Stimulated activated effector memory CD8-positive, alpha-beta T cell treated with anti-CD3 and anti-CD28 coated beads, Interleukin-12 subunit alpha, Interleukin-12 subunit beta, amount 100 ng/mL, for 72 hours (primary cell): ENCODE measurements around the gene TACC2.

Experiments used
- ATAC-seq: fragments of 150-1000 bp; cut with Tn5 transposase; 2 replicates; pipeline ENCODE4 v1.10.0; 2021
- DNase-seq, 2 donors: peaks; one replicate each; pipeline ENCODE4 v3.0.0; 2021 to 2022; ENCODE audit warnings: low spot score in 2 of 2
- H3K27ac Mint-ChIP-seq: one replicate; pipeline ENCODE4 v1.8.0; 2022; ENCODE audit warnings: mild to moderate bottlenecking, mixed read lengths
- H3K36me3 Mint-ChIP-seq: one replicate; pipeline ENCODE4 v1.8.0; 2022; ENCODE audit warnings: mild to moderate bottlenecking, mixed read lengths
- H3K4me1 Mint-ChIP-seq: one replicate; pipeline ENCODE4 v1.8.0; 2022; ENCODE audit warnings: mixed read lengths
- H3K4me3 Mint-ChIP-seq: one replicate; pipeline ENCODE4 v1.8.0; 2022; ENCODE audit warnings: mild to moderate bottlenecking, mixed read lengths
- H3K9me3 Mint-ChIP-seq: one replicate; pipeline ENCODE4 v1.8.0; 2022; ENCODE audit warnings: mixed read lengths

Gene TACC2

DNA sequence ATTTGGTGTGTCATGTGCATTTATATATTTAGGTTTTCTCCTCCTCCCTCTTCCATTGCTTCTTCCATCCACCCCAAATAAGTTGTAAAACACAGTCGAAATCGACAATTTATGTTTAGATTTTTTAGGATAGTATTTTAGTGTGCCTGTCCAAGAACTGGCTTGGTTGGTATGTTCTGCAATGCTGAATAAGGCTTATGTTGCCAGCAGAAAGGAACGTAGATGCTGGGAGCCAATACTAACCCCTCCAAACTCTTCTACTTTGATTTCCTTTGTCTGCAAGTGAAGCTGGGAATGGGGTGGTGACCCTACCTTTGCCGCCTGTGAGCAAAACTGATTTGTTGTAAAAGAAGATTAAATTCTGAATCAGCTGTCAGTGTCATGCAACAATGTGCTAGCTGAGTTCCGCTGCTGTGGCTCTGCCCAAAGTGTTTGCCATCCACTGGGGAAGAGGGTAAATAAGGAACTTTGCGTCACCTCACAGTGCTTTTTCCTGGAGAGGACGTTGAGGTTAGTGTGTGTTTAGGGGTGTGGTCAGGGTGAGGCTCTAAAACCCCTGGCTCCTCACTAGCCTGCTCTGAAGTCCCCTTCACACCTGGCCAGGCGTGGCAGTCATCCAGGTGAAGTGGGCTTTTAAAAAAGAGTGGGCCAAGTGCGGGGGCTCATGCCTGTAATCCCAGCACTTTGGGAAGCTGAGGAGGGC is 44.4 kb downstream of the TACC2 start:
- no peak for DNase-seq
- no peak for ATAC-seq
- Mint-ChIP-seq H3K4me1 (no peaks in the 10 kb centered on the region), H3K9me3 (no peaks in the 10 kb centered on the region), H3K36me3 (no peaks in the 10 kb centered on the region), H3K27ac (no peak overlapping the region), H3K4me3 (no peak overlapping the region)

- ATAC-seq = no peak
- no peak overlapping the region for H3K27ac Mint-ChIP-seq
These were observed 45.3 kb downstream of the TACC2 start for GRCh38 chr10:122034149-122034756.

DNA sequence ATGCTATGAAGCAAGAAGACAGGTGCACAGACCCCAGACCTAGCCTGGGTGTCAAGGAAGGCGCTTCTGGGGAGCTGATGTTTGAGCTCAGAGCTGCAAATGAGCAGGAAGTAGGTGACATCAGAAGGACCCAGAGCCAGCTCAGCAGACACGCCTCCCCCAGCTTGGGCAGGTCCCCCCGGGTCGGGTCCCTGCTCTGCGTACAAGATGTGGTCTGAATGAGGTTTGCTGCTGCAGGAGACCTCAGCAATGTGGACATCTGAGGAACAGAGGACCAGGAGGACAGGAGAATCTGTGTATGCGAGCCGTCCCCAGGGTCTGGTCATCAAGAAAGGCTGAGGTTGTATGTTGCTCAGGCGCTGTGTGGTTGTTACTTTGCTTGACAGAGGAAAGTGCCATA is 51.8 kb downstream of the TACC2 start:
- Mint-ChIP-seq H3K9me3 (no peaks in the 10 kb centered on the region), H3K27ac (no peak overlapping the region), H3K4me3 (no peak overlapping the region), H3K36me3 (no peaks in the 10 kb centered on the region), H3K4me1 (no peaks in the 10 kb centered on the region)
- no peak for DNase-seq
- ATAC-seq = peak; percentile 13

More at GRCh38 chr10:122034149-122034756, 45.3 kb downstream of the TACC2 start:
- DNase-seq = no peak
- Mint-ChIP-seq H3K4me3 (no peak overlapping the region), H3K4me1 (no peaks in the 10 kb centered on the region), H3K9me3 (no peaks in the 10 kb centered on the region), H3K36me3 (no peaks in the 10 kb centered on the region)

GRCh38 chr10:122042836-122043235 is 53.9 kb downstream of the TACC2 start:
- Mint-ChIP-seq H3K27ac (no peak overlapping the region), H3K4me3 (no peak overlapping the region), H3K9me3 (no peaks in the 10 kb centered on the region), H3K4me1 (no peaks in the 10 kb centered on the region), H3K36me3 (no peaks in the 10 kb centered on the region)
- ATAC-seq (no peak), DNase-seq (no peak)

- H3K27ac Mint-ChIP-seq = no peak overlapping the region
- no peaks in the 10 kb centered on the region for H3K4me1 Mint-ChIP-seq
- DNase-seq = no peak
- no peak for ATAC-seq
- H3K4me3 Mint-ChIP-seq = no peak overlapping the region
- H3K36me3 Mint-ChIP-seq = no peaks in the 10 kb centered on the region
- H3K9me3 Mint-ChIP-seq = no peaks in the 10 kb centered on the region
These were observed 55.2 kb downstream of the TACC2 start for GRCh38 chr10:122044045-122044661.

DNA sequence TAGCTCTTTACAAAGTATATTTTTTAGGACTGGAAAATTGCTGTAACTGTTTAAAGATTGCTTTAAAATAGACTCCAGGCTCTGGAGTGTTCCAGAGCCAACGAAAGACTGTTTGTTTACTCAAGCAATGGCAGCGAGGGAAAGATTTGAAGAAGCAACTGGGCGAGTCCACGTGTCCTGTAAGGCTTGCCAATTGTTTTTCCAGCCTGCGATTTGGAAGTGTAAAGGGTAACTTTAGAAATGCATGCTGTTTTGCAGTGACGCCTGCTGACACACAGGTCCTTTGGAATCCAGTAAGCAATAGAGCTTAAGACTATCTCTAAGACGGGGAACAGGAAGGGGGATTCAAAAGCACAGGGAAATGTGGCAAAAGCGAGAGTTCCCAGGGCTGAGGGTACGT is 55.8 kb downstream of the TACC2 start:
- Mint-ChIP-seq H3K4me1 (no peaks in the 10 kb centered on the region), H3K36me3 (no peaks in the 10 kb centered on the region)
- ATAC-seq = no peak

GRCh38 chr10:122045212-122045611 is 56.2 kb downstream of the TACC2 start:
- ATAC-seq = no peak
- H3K4me1 Mint-ChIP-seq = no peaks in the 10 kb centered on the region
- no peak overlapping the region for H3K27ac Mint-ChIP-seq
- no peaks in the 10 kb centered on the region for H3K9me3 Mint-ChIP-seq
- H3K36me3 Mint-ChIP-seq = no peaks in the 10 kb centered on the region
- no peak for DNase-seq
- no peak overlapping the region for H3K4me3 Mint-ChIP-seq

More for the DNA sequence above, 55.8 kb downstream of the TACC2 start:
- Mint-ChIP-seq H3K4me3 (no peak overlapping the region), H3K9me3 (no peaks in the 10 kb centered on the region), H3K27ac (no peak overlapping the region)
- no peak for DNase-seq

- Mint-ChIP-seq H3K27ac (no peak overlapping the region), H3K9me3 (no peaks in the 10 kb centered on the region), H3K4me1 (no peaks in the 10 kb centered on the region), H3K4me3 (no peak overlapping the region), H3K36me3 (no peaks in the 10 kb centered on the region)
- ATAC-seq = no peak
- DNase-seq = no peak
These were observed 58.6 kb downstream of the TACC2 start for GRCh38 chr10:122047560-122047959.

DNA sequence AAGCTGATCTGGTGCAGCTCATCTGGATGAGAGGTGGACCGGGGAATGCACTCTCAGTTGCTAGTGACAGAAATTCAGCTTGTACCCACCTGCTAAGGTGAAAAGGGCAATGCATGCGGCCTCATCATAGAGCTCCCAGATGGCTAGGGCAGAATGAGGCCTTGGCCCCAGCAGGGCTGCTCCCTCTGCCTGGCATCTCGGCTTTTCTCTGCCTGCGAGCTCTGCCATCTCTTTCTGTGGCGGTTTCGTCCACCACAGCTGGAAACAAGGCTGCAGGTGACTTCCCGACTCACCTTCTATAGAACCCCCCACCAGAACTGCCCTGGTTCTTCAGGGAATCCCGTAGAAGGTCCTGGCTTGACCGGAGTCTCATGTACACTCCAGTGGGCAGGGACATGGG is 60.1 kb downstream of the TACC2 start:
- H3K4me1 Mint-ChIP-seq = no peaks in the 10 kb centered on the region
- H3K9me3 Mint-ChIP-seq = no peaks in the 10 kb centered on the region
- no peaks in the 10 kb centered on the region for H3K36me3 Mint-ChIP-seq
- ATAC-seq = no peak
- H3K4me3 Mint-ChIP-seq = no peak overlapping the region
- no peak for DNase-seq
- H3K27ac Mint-ChIP-seq = no peak overlapping the region

- H3K36me3 Mint-ChIP-seq = no peaks in the 10 kb centered on the region
- no peak overlapping the region for H3K4me3 Mint-ChIP-seq
- ATAC-seq (no peak), DNase-seq (no peak)
- H3K4me1 Mint-ChIP-seq = no peaks in the 10 kb centered on the region
- H3K27ac Mint-ChIP-seq = no peak overlapping the region
- H3K9me3 Mint-ChIP-seq = no peaks in the 10 kb centered on the region
These were observed 61.3 kb downstream of the TACC2 start for GRCh38 chr10:122050311-122050710.

- Mint-ChIP-seq H3K9me3 (no peaks in the 10 kb centered on the region), H3K27ac (no peak overlapping the region), H3K36me3 (no peaks in the 10 kb centered on the region), H3K4me3 (no peak overlapping the region), H3K4me1 (no peaks in the 10 kb centered on the region)
- ATAC-seq = no peak
- no peak for DNase-seq
These were observed 61.8 kb downstream of the TACC2 start for GRCh38 chr10:122050811-122051210.

DNA sequence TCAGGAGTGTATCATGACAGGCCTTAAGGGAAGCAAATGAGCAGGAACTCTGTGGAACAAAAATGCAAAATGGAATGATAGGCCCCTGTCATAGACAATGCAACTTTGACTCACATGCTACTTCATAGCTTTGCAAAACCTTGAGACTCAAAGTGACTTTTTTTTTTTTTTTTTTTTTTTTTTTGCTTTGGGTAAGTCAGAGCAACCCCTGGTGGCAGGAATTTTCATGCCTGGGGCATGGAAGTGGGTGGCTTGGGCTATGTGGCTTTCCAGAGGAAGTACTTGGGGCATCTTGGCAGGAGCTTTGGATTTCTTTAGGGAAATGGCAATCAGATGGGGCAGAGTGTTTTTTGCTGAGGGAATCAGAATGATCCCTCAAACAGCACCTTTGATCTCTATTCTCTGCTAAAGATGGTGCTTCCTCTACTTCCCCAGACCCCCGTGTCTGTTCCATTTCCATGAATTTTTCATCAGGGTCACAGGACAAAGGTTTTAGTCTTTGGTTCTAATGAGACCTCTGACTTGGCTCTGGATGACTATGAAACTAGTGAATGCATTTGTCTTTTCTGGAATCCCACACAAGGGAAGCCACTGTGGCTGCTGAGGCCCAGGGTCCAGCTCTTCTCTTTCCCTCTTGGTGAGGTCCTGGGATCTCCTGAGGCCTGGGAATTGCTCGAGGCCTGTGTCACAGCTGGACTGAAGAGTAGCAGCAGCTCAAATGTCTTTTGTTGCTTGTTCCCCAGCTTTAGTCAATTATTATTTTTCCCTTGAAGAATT is 62.8 kb downstream of the TACC2 start:
- no peak overlapping the region for H3K27ac Mint-ChIP-seq
- no peaks in the 10 kb centered on the region for H3K4me1 Mint-ChIP-seq
- no peaks in the 10 kb centered on the region for H3K9me3 Mint-ChIP-seq
- no peaks in the 10 kb centered on the region for H3K36me3 Mint-ChIP-seq
- DNase-seq = no peak
- no peak overlapping the region for H3K4me3 Mint-ChIP-seq
- ATAC-seq = no peak

GRCh38 chr10:122052701-122053100 is 63.7 kb downstream of the TACC2 start:
- H3K9me3 Mint-ChIP-seq = no peaks in the 10 kb centered on the region

GRCh38 chr10:122053314-122053713 is 64.4 kb downstream of the TACC2 start:
- H3K27ac Mint-ChIP-seq = peak overlapping the region; percentile 32
- ATAC-seq = no peak
- no peak for DNase-seq
- H3K4me1 Mint-ChIP-seq = no peaks in the 10 kb centered on the region
- H3K4me3 Mint-ChIP-seq = no peak overlapping the region
- no peaks in the 10 kb centered on the region for H3K36me3 Mint-ChIP-seq
- H3K9me3 Mint-ChIP-seq = peaks cover 2% of the 10 kb centered on the region

More at GRCh38 chr10:122052701-122053100, 63.7 kb downstream of the TACC2 start:
- H3K36me3 Mint-ChIP-seq = no peaks in the 10 kb centered on the region
- H3K4me3 Mint-ChIP-seq = no peak overlapping the region
- no peaks in the 10 kb centered on the region for H3K4me1 Mint-ChIP-seq
- peak overlapping the region; percentile 32 for H3K27ac Mint-ChIP-seq
- ATAC-seq (no peak), DNase-seq (no peak)
